Neural crest cell (in vitro differentiated cells): ENCODE results near the gene LAMC1. TPM values are rescaled to one million over a fixed set of nuclear protein-coding genes. Genes with fewer than 3 reads are reported as not detected.
"Not testable (repeated sequence)": the region's sequence is repeated elsewhere in the genome, so short reads cannot be mapped to it uniquely, and the experiment has no call there.

ENCODE experiments used
- DNase-seq: peaks from one replicate; pipeline ENCODE4 v3.0.0; 2021; ENCODE audit warnings: low read depth, mixed read lengths, low spot score
- H3K27ac Mint-ChIP-seq: one replicate; pipeline ENCODE4 v1.8.0; 2021; ENCODE audit warnings: mild to moderate bottlenecking, mixed read lengths; ENCODE audit not compliant: unreplicated experiment
- H3K27me3 Mint-ChIP-seq: 2 replicates; pipeline ENCODE4 v1.8.0; 2021; ENCODE audit warnings: low read depth, mild to moderate bottlenecking, mixed read lengths
- H3K36me3 Mint-ChIP-seq: 2 replicates; pipeline ENCODE4 v1.8.0; 2021; ENCODE audit warnings: low read depth, mild to moderate bottlenecking, mixed read lengths
- H3K4me1 Mint-ChIP-seq: 2 replicates; pipeline ENCODE4 v1.8.0; 2021; ENCODE audit warnings: mixed read lengths
- H3K4me3 Mint-ChIP-seq: one replicate; pipeline ENCODE4 v1.8.0; 2021; ENCODE audit warnings: mild to moderate bottlenecking, mixed read lengths
- H3K9me3 Mint-ChIP-seq: 2 replicates; pipeline ENCODE4 v1.8.0; 2021; ENCODE audit warnings: mixed read lengths
- CTCF ChIP-seq: fragments of 200-600 bp; sonication (generic); conservative IDR thresholded peaks from 2 replicates; pipeline ENCODE4 v1.5.0; 2021; ENCODE audit warnings: antibody characterized with exemption, mild to moderate bottlenecking
- total RNA-seq: library from RNA; stranded (reverse); gene quantifications from 2 replicates; pipeline ENCODE4 v1.2.1, GENCODE V29; 2021

The LAMC1 gene
- total RNA-seq, 1 donor from 2014 or later = 82.0 TPM

GRCh38 chr1:183052861-183053260 lies 29.6 kb downstream of the LAMC1 start:
- Mint-ChIP-seq H3K4me1 (peaks cover 13% of the 10 kb centered on the region), H3K36me3 (peaks cover 10% of the 10 kb centered on the region), H3K4me3 (no peak overlapping the region), H3K27me3 (no peaks in the 10 kb centered on the region), H3K9me3 (peaks cover 5% of the 10 kb centered on the region), H3K27ac (no peak overlapping the region)
- TF ChIP-seq CTCF = no peak
- no peak for DNase-seq

- Mint-ChIP-seq H3K4me1 (peaks cover 3% of the 10 kb centered on the region), H3K27ac (no peak overlapping the region), H3K36me3 (peaks cover 4% of the 10 kb centered on the region), H3K9me3 (peaks cover 5% of the 10 kb centered on the region), H3K27me3 (no peaks in the 10 kb centered on the region), H3K4me3 (no peak overlapping the region)
- no peak for TF ChIP-seq CTCF
- DNase-seq = no peak
Measured at GRCh38 chr1:183058851-183059502, 35.8 kb downstream of the LAMC1 start.

DNA sequence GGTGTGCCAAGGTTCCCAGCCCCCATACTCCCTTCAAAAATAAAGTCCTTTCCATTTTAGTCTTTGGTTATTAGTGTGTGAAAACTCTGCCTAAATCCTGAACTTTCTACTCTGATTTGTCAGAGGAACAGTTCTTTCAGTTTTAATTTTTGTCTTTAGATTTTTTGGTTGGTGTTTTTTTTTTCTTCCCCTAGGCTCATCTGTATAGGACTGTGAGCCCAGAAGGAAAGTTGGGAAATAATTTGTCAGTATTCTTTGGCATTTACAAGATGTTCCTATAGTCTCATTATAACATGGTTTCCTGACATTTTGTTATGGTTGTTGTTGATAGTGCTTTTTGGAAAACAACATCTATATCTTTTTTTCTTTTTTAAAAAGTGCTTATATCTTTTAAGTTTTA lies 38.0 kb downstream of the LAMC1 start:
- Mint-ChIP-seq H3K27me3 (no peaks in the 10 kb centered on the region), H3K4me1 (peaks cover 3% of the 10 kb centered on the region), H3K27ac (no peak overlapping the region), H3K4me3 (no peak overlapping the region), H3K9me3 (peaks cover 5% of the 10 kb centered on the region), H3K36me3 (peaks cover 7% of the 10 kb centered on the region)
- no peak for DNase-seq
- no peak for TF ChIP-seq CTCF

DNA sequence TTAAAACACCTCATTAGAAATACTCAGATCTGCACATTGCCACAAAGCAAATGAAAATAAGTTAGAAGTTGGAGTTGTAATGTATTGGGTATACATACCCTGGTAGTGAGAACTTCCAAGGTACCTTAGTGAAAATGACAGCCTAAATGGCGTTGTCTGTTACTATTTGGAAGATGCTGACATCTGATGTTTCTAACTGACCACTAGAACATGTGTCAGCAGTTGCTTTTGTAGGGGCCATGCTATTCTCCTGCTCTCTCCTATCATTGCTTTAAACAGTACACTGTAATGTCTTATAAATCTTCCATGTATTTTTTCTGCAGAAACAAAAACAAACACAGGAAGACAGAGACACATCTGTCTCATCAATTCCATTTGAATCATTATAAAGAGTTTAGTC lies 40.1 kb downstream of the LAMC1 start:
- DNase-seq = no peak
- Mint-ChIP-seq H3K9me3 (peaks cover 5% of the 10 kb centered on the region), H3K27me3 (no peaks in the 10 kb centered on the region), H3K27ac (no peak overlapping the region), H3K4me3 (no peak overlapping the region), H3K4me1 (no peaks in the 10 kb centered on the region), H3K36me3 (peaks cover 8% of the 10 kb centered on the region)
- no peak for TF ChIP-seq CTCF

DNA sequence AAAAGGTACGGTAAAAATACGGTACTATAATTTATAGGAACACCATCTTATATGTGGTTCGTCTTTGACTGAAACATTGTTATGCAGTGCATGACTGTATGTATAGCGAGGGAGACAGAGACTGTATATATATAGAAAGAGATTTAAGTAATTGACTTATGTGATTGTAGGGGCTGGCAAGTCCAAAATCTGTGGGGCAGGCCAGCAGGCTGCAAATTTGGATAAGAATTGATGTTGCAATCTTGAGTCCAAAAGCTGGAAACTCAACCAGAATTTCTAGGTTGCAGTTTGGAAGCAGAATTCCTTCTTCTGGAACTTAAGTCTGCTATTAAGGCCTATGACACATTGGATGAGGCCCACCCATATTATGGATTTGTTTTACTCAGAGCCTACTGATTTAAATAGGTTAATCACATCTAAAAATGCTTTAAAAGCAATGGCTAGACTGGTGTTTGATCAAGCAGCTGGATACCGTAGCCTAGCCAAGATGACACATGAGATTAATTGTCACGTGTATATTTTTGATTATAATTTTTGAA lies 42.0 kb downstream of the LAMC1 start:
- peaks cover 2% of the 10 kb centered on the region for H3K4me1 Mint-ChIP-seq
- DNase-seq = no peak
- TF ChIP-seq CTCF = no peak
- H3K27ac Mint-ChIP-seq = no peak overlapping the region
- H3K4me3 Mint-ChIP-seq = no peak overlapping the region
- peaks cover 8% of the 10 kb centered on the region for H3K36me3 Mint-ChIP-seq
- peaks cover 5% of the 10 kb centered on the region for H3K9me3 Mint-ChIP-seq
- no peaks in the 10 kb centered on the region for H3K27me3 Mint-ChIP-seq

GRCh38 chr1:183066432-183066831 lies 43.2 kb downstream of the LAMC1 start:
- H3K4me1 Mint-ChIP-seq = peaks cover 14% of the 10 kb centered on the region
- H3K27me3 Mint-ChIP-seq, DNase-seq, H3K27ac Mint-ChIP-seq, H3K36me3 Mint-ChIP-seq, H3K4me3 Mint-ChIP-seq, H3K9me3 Mint-ChIP-seq: not testable (repeated sequence)
